GM12801 (cell line): Measurements from ENCODE around the gene CD4.

Experiments used
- TF ChIP-seq, protein P1 (sequence below): IDR thresholded peaks from one replicate; pipeline ENCODE4 v1.5.1; 2011; ENCODE audit warnings: control low read depth; ENCODE audit not compliant: insufficient read length; ENCODE audit errors: extremely low read depth

The CD4 gene

GRCh38 chr12:6842075-6842474 lies 52.7 kb downstream of the CD4 start:
- TF ChIP-seq, protein P1, sequence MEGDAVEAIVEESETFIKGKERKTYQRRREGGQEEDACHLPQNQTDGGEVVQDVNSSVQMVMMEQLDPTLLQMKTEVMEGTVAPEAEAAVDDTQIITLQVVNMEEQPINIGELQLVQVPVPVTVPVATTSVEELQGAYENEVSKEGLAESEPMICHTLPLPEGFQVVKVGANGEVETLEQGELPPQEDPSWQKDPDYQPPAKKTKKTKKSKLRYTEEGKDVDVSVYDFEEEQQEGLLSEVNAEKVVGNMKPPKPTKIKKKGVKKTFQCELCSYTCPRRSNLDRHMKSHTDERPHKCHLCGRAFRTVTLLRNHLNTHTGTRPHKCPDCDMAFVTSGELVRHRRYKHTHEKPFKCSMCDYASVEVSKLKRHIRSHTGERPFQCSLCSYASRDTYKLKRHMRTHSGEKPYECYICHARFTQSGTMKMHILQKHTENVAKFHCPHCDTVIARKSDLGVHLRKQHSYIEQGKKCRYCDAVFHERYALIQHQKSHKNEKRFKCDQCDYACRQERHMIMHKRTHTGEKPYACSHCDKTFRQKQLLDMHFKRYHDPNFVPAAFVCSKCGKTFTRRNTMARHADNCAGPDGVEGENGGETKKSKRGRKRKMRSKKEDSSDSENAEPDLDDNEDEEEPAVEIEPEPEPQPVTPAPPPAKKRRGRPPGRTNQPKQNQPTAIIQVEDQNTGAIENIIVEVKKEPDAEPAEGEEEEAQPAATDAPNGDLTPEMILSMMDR: no peak

- TF ChIP-seq, protein P1: no peak
Observed at GRCh38 chr12:6843118-6843902, 54.0 kb downstream of the CD4 start.

- TF ChIP-seq, protein P1: no peak
Observed at GRCh38 chr12:6845395-6845794, 56.1 kb downstream of the CD4 start.

GRCh38 chr12:6846316-6846869 lies 57.1 kb downstream of the CD4 start:
- TF ChIP-seq, protein P1: no peak

- TF ChIP-seq, protein P1: no peak
Observed at GRCh38 chr12:6847676-6848075, 58.3 kb downstream of the CD4 start.

GRCh38 chr12:6849427-6849826 lies 60.1 kb downstream of the CD4 start:
- TF ChIP-seq, protein P1: no peak

GRCh38 chr12:6849976-6850560 lies 60.7 kb downstream of the CD4 start:
- TF ChIP-seq, protein P1: no peak
